Measurements from ENCODE around the gene TSPYL2. TPM values are rescaled to one million over a fixed set of nuclear protein-coding genes. Genes with fewer than 3 reads are reported as not detected.
A peak's percentile ranks its signal among the peaks of the same experiment; 100 is the strongest.

Gene TSPYL2
- total RNA-seq, 1 donor: 15.2 TPM

DNA sequence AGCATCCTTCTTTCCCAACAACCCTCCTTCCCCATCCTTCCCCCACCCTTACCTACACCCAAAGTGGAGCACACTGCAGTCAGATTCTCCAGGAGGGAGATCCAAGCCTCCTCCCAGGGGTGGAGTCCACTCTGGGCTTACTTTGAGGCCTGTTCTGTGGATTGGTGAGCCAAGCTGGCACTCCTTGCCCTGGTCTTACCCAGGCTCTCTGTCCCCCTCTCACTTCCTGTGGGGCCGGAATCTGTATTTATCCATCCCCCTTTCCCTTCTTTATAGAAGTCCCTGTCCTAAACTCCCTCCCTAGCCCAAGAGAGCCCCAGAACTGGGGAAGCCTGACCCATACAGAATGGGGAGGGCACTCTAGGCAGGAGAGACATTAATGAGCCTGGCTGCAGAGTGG is 3.2 kb upstream of the TSPYL2 start:
- DNase-seq (ENCODE audit: low read depth): no peak
- H3K4me3 ChIP-seq (ENCODE audit: low read depth, low read length): no peak overlapping the region
- TF ChIP-seq, protein P1, sequence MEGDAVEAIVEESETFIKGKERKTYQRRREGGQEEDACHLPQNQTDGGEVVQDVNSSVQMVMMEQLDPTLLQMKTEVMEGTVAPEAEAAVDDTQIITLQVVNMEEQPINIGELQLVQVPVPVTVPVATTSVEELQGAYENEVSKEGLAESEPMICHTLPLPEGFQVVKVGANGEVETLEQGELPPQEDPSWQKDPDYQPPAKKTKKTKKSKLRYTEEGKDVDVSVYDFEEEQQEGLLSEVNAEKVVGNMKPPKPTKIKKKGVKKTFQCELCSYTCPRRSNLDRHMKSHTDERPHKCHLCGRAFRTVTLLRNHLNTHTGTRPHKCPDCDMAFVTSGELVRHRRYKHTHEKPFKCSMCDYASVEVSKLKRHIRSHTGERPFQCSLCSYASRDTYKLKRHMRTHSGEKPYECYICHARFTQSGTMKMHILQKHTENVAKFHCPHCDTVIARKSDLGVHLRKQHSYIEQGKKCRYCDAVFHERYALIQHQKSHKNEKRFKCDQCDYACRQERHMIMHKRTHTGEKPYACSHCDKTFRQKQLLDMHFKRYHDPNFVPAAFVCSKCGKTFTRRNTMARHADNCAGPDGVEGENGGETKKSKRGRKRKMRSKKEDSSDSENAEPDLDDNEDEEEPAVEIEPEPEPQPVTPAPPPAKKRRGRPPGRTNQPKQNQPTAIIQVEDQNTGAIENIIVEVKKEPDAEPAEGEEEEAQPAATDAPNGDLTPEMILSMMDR (IDR thresholded peaks at IDR 0.05; ENCODE audit: insufficient read depth, low read length): no peak

DNA sequence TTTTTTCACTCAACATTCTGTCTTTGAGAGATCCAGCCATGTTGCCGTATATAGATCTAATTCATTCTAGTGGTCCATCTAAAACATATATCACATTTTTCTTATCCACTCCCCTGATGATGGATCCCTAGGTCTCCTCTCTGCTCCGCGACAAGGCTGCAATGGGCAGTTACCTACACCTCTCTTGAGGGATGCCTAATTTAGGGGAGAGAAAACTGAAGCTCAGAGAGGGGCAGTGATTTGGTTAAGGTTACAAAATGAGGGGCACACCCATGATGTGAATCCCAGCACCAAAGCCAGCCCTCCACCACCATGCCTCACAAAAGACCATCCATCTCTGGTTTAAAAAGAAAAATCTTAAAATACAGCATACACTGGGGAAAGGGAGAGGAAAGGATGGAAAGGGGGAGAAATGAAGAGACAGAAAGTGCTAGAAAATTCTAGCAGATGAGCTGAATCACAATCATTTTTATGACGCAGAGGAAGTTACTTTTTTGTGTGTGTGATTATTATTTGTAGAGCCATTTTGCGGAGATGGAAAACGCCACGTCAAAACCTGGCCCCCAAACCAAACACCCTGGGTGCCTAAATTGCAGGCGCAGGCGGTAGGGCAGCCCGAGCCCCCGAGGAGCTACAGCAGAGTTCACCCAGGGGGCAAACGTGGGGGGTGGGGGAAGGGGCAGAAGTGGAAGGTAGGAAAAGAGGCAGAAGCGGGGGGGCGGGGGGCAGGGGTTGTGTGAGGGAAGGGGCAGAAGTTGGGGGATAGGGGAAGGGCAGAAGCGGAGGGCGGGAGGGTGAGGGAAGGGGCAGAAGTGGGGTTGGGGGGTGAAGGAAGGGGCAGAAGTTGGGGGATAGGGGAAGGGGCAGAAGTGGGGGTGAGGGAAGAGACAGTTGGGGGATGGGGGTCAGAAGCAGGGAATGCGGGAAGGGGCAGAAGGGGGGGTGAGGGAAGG is 1.3 kb upstream of the TSPYL2 start:
- DNase-seq (ENCODE audit: low read depth): peak; percentile 39
- TF ChIP-seq, protein P1 (IDR thresholded peaks at IDR 0.05; ENCODE audit: insufficient read depth, low read length): no peak
- H3K4me3 ChIP-seq (ENCODE audit: low read depth, low read length): peak overlapping the region; percentile 43

DNA sequence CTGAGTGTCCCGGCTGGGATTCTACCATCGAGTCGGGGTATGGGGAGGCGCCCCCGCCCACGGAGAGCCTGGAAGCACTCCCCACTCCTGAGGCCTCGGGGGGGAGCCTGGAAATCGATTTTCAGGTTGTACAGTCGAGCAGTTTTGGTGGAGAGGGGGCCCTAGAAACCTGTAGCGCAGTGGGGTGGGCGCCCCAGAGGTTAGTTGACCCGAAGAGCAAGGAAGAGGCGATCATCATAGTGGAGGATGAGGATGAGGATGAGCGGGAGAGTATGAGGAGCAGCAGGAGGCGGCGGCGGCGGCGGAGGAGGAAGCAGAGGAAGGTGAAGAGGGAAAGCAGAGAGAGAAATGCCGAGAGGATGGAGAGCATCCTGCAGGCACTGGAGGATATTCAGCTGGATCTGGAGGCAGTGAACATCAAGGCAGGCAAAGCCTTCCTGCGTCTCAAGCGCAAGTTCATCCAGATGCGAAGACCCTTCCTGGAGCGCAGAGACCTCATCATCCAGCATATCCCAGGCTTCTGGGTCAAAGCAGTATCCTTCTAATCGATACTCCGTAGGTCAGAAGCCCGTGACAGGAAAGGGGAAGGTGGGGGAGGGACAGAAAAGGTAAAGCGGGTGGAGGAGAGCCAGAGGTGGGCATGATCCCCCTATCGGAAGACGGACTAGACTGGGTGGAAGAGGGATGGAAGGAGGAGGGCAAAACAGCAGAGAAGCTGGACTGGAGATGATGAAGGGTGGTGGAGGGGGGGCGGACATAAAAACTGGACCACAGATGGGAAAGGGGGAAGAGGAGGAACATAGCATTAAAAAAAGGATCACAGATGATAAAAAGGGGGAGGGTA is 828 bp downstream of the TSPYL2 start:
- DNase-seq (ENCODE audit: low read depth): no peak
- TF ChIP-seq, protein P1 (IDR thresholded peaks at IDR 0.05; ENCODE audit: insufficient read depth, low read length): no peak
- H3K4me3 ChIP-seq (ENCODE audit: low read depth, low read length): peak overlapping the region; percentile 82

DNA sequence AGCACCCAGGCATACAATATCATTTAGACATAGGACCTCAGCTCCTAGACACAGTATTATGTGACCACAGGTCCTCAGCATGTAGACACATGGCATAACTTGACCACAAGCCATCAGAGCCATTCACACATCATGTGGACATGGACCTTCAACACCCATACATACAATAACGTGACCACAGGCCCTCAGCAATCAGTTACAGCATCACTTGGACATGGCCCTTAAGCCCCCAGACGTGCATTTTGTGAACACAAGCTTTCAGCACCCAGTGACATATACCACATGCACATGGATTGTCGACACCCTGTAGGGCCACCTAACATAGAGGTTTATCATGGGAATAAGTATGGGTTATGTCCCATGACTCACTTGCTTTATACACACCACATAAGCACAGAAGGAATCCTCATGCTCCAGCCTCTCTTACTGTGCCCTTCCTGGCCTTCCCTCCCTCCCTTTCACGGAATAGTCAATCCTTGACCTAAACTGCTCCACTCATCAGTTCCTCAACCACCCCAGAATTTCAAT is 1.9 kb downstream of the TSPYL2 start:
- peak overlapping the region; percentile 82 for H3K4me3 ChIP-seq (ENCODE audit: low read depth, low read length)
- no peak for DNase-seq (ENCODE audit: low read depth)
- TF ChIP-seq, protein P1 (IDR thresholded peaks at IDR 0.05; ENCODE audit: insufficient read depth, low read length): no peak

DNA sequence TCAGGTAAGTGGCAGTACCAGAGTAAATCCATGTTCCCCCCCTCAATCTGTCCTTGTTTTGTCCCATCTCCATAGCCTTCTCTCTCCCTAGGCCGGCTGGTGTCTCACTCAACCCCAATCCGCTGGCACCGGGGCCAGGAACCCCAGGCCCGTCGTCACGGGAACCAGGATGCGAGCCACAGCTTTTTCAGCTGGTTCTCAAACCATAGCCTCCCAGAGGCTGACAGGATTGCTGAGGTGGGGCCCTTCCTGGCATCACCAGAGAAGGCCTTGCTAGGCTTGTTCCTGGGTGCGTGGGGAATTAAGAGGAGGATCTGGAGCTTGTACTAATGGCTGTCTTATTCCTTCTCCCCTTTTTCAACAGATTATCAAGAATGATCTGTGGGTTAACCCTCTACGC is 2.7 kb downstream of the TSPYL2 start:
- TF ChIP-seq, protein P1 (IDR thresholded peaks at IDR 0.05; ENCODE audit: insufficient read depth, low read length): no peak
- no peak overlapping the region for H3K4me3 ChIP-seq (ENCODE audit: low read depth, low read length)
- no peak for DNase-seq (ENCODE audit: low read depth)

DNA sequence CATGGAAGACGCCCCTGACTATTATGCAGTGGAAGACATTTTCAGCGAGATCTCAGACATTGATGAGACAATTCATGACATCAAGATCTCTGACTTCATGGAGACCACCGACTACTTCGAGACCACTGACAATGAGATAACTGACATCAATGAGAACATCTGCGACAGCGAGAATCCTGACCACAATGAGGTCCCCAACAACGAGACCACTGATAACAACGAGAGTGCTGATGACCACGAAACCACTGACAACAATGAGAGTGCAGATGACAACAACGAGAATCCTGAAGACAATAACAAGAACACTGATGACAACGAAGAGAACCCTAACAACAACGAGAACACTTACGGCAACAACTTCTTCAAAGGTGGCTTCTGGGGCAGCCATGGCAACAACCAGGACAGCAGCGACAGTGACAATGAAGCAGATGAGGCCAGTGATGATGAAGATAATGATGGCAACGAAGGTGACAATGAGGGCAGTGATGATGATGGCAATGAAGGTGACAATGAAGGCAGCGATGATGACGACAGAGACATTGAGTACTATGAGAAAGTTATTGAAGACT is 3.6 kb downstream of the TSPYL2 start:
- H3K4me3 ChIP-seq (ENCODE audit: low read depth, low read length): no peak overlapping the region
- DNase-seq (ENCODE audit: low read depth): no peak
- TF ChIP-seq, protein P1 (IDR thresholded peaks at IDR 0.05; ENCODE audit: insufficient read depth, low read length): no peak
